Nephron progenitor cell (in vitro differentiated cells): ENCODE measurements around the gene CYS1.

Experiments
- DNase-seq: peaks from one replicate; pipeline ENCODE4 v3.0.0; 2021
- H3K27ac Mint-ChIP-seq: 2 replicates; pipeline ENCODE4 v1.8.0; 2021; ENCODE audit warnings: mild to moderate bottlenecking, moderate library complexity, mixed read lengths
- H3K27me3 Mint-ChIP-seq: 2 replicates; pipeline ENCODE4 v1.8.0; 2021; ENCODE audit warnings: mild to moderate bottlenecking, low read depth, mixed read lengths; ENCODE audit not compliant: poor library complexity
- H3K36me3 Mint-ChIP-seq: 2 replicates; pipeline ENCODE4 v1.8.0; 2021; ENCODE audit warnings: low read depth, mixed read lengths
- H3K4me1 Mint-ChIP-seq: 2 replicates; pipeline ENCODE4 v1.8.0; 2021; ENCODE audit warnings: mixed read lengths
- H3K4me3 Mint-ChIP-seq: 2 replicates; pipeline ENCODE4 v1.8.0; 2021; ENCODE audit warnings: mild to moderate bottlenecking, moderate library complexity, mixed read lengths
- H3K9me3 Mint-ChIP-seq: 2 replicates; pipeline ENCODE4 v1.8.0; 2021; ENCODE audit warnings: mild to moderate bottlenecking, moderate library complexity, mixed read lengths
- CTCF ChIP-seq: fragments of 200-600 bp; sonication (generic); IDR thresholded peaks from 2 replicates; pipeline ENCODE4 v1.5.0; 2021; ENCODE audit warnings: antibody characterized with exemption

CYS1 gene

GRCh38 chr2:10028407-10028987, 51.7 kb downstream of the CYS1 start:
- no peaks in the 10 kb centered on the region for H3K27me3 Mint-ChIP-seq
- no peak for DNase-seq
- H3K27ac Mint-ChIP-seq = no peak overlapping the region
- H3K9me3 Mint-ChIP-seq = peaks cover 6% of the 10 kb centered on the region
- no peaks in the 10 kb centered on the region for H3K36me3 Mint-ChIP-seq
- no peak overlapping the region for H3K4me3 Mint-ChIP-seq
- TF ChIP-seq CTCF = no peak
- H3K4me1 Mint-ChIP-seq = peaks cover 29% of the 10 kb centered on the region

- H3K36me3 Mint-ChIP-seq = no peaks in the 10 kb centered on the region
- H3K9me3 Mint-ChIP-seq = peaks cover 6% of the 10 kb centered on the region
- no peak overlapping the region for H3K27ac Mint-ChIP-seq
- no peak for DNase-seq
- no peak overlapping the region for H3K4me3 Mint-ChIP-seq
- no peak for TF ChIP-seq CTCF
- peaks cover 29% of the 10 kb centered on the region for H3K4me1 Mint-ChIP-seq
- H3K27me3 Mint-ChIP-seq = no peaks in the 10 kb centered on the region
Measured at GRCh38 chr2:10027660-10028330, 52.4 kb downstream of the CYS1 start.

- Mint-ChIP-seq H3K27me3 (no peaks in the 10 kb centered on the region), H3K27ac (no peak overlapping the region), H3K36me3 (no peaks in the 10 kb centered on the region), H3K9me3 (peaks cover 6% of the 10 kb centered on the region), H3K4me3 (no peak overlapping the region), H3K4me1 (peaks cover 29% of the 10 kb centered on the region)
- no peak for DNase-seq
- TF ChIP-seq CTCF = no peak
Measured at GRCh38 chr2:10026940-10027569, 53.2 kb downstream of the CYS1 start.

GRCh38 chr2:10022966-10023662, 57.1 kb downstream of the CYS1 start:
- Mint-ChIP-seq H3K27me3 (peaks cover 13% of the 10 kb centered on the region), H3K36me3 (no peaks in the 10 kb centered on the region), H3K9me3 (peaks cover 6% of the 10 kb centered on the region), H3K27ac (no peak overlapping the region), H3K4me3 (no peak overlapping the region), H3K4me1 (no peaks in the 10 kb centered on the region)
- TF ChIP-seq CTCF = no peak
- no peak for DNase-seq

- H3K27me3 Mint-ChIP-seq = peaks cover 14% of the 10 kb centered on the region
- H3K27ac Mint-ChIP-seq = no peak overlapping the region
- no peak for TF ChIP-seq CTCF
- no peaks in the 10 kb centered on the region for H3K4me1 Mint-ChIP-seq
- H3K4me3 Mint-ChIP-seq = no peak overlapping the region
- no peak for DNase-seq
- H3K9me3 Mint-ChIP-seq = peaks cover 8% of the 10 kb centered on the region
- H3K36me3 Mint-ChIP-seq = no peaks in the 10 kb centered on the region
Measured at GRCh38 chr2:10022445-10022844, 57.8 kb downstream of the CYS1 start.
